ENCODE measurements around the gene PCDHB3.
"Not testable (repeated sequence)": the region's sequence is repeated elsewhere in the genome, so short reads cannot be mapped to it uniquely, and the experiment has no call there.

GRCh38 chr5:141096181-141096580 is 4.1 kb upstream of the PCDHB3 start:
- not testable (repeated sequence) for TF ChIP-seq CTCF, POLR2A, EP300 (IDR thresholded peaks at IDR 0.05)
